Upper lobe of left lung (tissue), 6 donors: ENCODE data around the gene SUSD6. TPM values are rescaled to one million over a fixed set of nuclear protein-coding genes. Genes with fewer than 3 reads are reported as not detected.

Source experiments
- ATAC-seq, 2 donors: fragments of 200-7000 bp; cut with Tn5 transposase; one replicate each; pipeline ENCODE4 v1.9.1; 2022; ENCODE audit warnings: mild to moderate bottlenecking in 2 of 2, moderate library complexity in 2 of 2; ENCODE audit not compliant: low FRiP score in 2 of 2
- DNase-seq, 2 donors: peaks; one replicate each; pipeline ENCODE4 v3.0.0-alpha.2; 2019 to 2020
- H3K27ac ChIP-seq, 4 donors: fragments of 200-600 bp; sonication (generic); one replicate each; pipeline ENCODE4 v1.5.1; 2016 to 2019
- H3K27me3 ChIP-seq, 4 donors: fragments of 200-600 bp; sonication (generic); one replicate each; pipeline ENCODE4 v1.5.1; 2017 to 2019
- H3K36me3 ChIP-seq, 4 donors: fragments of 200-600 bp; sonication (generic); one replicate each; pipeline ENCODE4 v1.5.1; 2016 to 2019
- H3K4me1 ChIP-seq, 4 donors: fragments of 200-600 bp; sonication (generic); one replicate each; pipeline ENCODE4 v1.5.1; 2018 to 2019
- H3K4me3 ChIP-seq, 4 donors: fragments of 200-600 bp; sonication (generic); one replicate each; pipeline ENCODE4 v1.5.1; 2017 to 2019; ENCODE audit warnings: mild to moderate bottlenecking in 2 of 4, moderate library complexity in 1 of 4
- H3K9me3 ChIP-seq, 4 donors: fragments of 200-600 bp; sonication (generic); one replicate each; pipeline ENCODE4 v1.5.1; 2018 to 2019
- CTCF ChIP-seq, 6 experiments: fragments of 450-650 bp in 4 of 6; fragments of 200-600 bp in 2 of 6; sonication (generic) in 2 of 6; IDR thresholded peaks; one replicate each; pipeline ENCODE4 v1.5.1; 2016 to 2019; ENCODE audit warnings: antibody characterized with exemption in 6 of 6
- EP300 ChIP-seq, 4 donors: sonication (generic); formaldehyde crosslinking; IDR thresholded peaks; one replicate each; pipeline ENCODE4 v1.5.1; 2017; ENCODE audit warnings: antibody characterized with exemption in 4 of 4, control low read depth in 2 of 4
- POLR2A ChIP-seq, 4 donors: fragments of 450-650 bp; IDR thresholded peaks; one replicate each; pipeline ENCODE4 v1.5.1; 2016 to 2017; ENCODE audit warnings: antibody characterized with exemption in 4 of 4, mild to moderate bottlenecking in 2 of 4
- POLR2AphosphoS5 ChIP-seq, 2 donors: sonication (generic); formaldehyde crosslinking; IDR thresholded peaks; one replicate each; pipeline ENCODE4 v1.5.1; 2017; ENCODE audit warnings: antibody characterized with exemption in 2 of 2
- WGBS, 2 donors: methylation state at CpG; one replicate each; pipeline ENCODE4 v1.1.5; 2017 to 2018; 5-methylcytosine and 5-hydroxymethylcytosine counted together
- total RNA-seq, 6 donors: library from RNA; depleted of rRNA in 4 of 6; stranded (reverse); fragments of >200 nt in 4 of 6; gene quantifications; one replicate each; pipeline versions ENCODE4 v1.1.0 to v1.2.1, GENCODE V29; 2016 to 2021
- donor health status: DM: no; HTN: no; CAD: no; lungs with moderate emphysema.
- donor health status: DM: no; HTN: yes; CAD: no; lungs with severe emphysema.

Gene SUSD6
- total RNA-seq, 6 donors from 2014 or later, result 63.4 to 90.4 (median 81.6) TPM

GRCh38 chr14:69581316-69581935 lies 30.0 kb upstream of the SUSD6 start:
- Histone ChIP-seq H3K4me3 (no peak overlapping the region), H3K27me3 (peaks cover 0 to 4% (median 0%) of the 10 kb centered on the region in 4 donors), H3K27ac (no peak overlapping the region), H3K4me1 (no peaks in the 10 kb centered on the region), H3K36me3 (no peaks in the 10 kb centered on the region), H3K9me3 (no peaks in the 10 kb centered on the region)
- DNase-seq (no peak), ATAC-seq (no peak)
- no peak for TF ChIP-seq POLR2AphosphoS5 (IDR thresholded peaks at IDR 0.05)
- TF ChIP-seq POLR2A (IDR thresholded peaks at IDR 0.05), result no peak
- no peak for TF ChIP-seq EP300 (IDR thresholded peaks at IDR 0.05)
- TF ChIP-seq CTCF (IDR thresholded peaks at IDR 0.05), result no peak
- WGBS, 2 donors, result 82 to 92% methylated on average over 6 to 7 of the region's 7 CpGs

DNA sequence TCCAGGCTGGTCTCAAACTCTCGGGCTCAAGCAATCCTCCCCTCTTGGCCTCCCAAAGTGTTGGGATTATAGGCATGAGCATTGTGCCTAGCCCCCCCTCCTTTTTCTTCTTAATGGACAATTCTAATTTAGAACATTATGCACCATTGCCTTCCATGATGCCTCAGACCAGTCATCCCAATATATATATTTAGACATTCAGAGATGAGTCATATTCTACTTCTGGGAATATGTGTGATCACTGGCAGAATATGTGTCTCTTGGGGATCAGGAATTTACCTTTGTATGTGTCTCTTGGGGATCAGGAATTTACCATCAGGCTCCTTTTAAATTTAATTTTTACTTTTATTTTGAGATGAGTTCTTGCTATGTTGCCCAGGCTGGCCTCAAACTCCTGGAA lies 29.2 kb upstream of the SUSD6 start:
- ATAC-seq (no peak), DNase-seq (no peak)
- Histone ChIP-seq H3K27me3 (no peaks in the 10 kb centered on the region), H3K27ac (no peak overlapping the region), H3K4me1 (no peaks in the 10 kb centered on the region), H3K9me3 (no peaks in the 10 kb centered on the region), H3K4me3 (no peak overlapping the region), H3K36me3 (no peaks in the 10 kb centered on the region)
- TF ChIP-seq CTCF (IDR thresholded peaks at IDR 0.05) (no peak), POLR2AphosphoS5 (IDR thresholded peaks at IDR 0.05) (no peak), EP300 (IDR thresholded peaks at IDR 0.05) (no peak), POLR2A (IDR thresholded peaks at IDR 0.05) (no peak)
- WGBS, 2 donors, result 93 to 94% methylated on average over 1 of the region's 1 CpG

- Histone ChIP-seq H3K27me3 (no peaks in the 10 kb centered on the region), H3K4me1 (no peaks in the 10 kb centered on the region), H3K9me3 (no peaks in the 10 kb centered on the region), H3K4me3 (no peak overlapping the region), H3K36me3 (no peaks in the 10 kb centered on the region), H3K27ac (no peak overlapping the region)
- DNase-seq (no peak), ATAC-seq (no peak)
- 87 to 95% methylated on average over 4 of the region's 4 CpGs for WGBS, 2 donors
- TF ChIP-seq POLR2A (IDR thresholded peaks at IDR 0.05) (no peak), POLR2AphosphoS5 (IDR thresholded peaks at IDR 0.05) (no peak), CTCF (IDR thresholded peaks at IDR 0.05) (no peak), EP300 (IDR thresholded peaks at IDR 0.05) (no peak)
Observed at GRCh38 chr14:69582829-69583228, 28.6 kb upstream of the SUSD6 start.

GRCh38 chr14:69584389-69584788 lies 27.0 kb upstream of the SUSD6 start:
- Histone ChIP-seq H3K36me3 (no peaks in the 10 kb centered on the region), H3K4me3 (no peak overlapping the region), H3K27me3 (no peaks in the 10 kb centered on the region), H3K4me1 (no peaks in the 10 kb centered on the region), H3K9me3 (no peaks in the 10 kb centered on the region), H3K27ac (no peak overlapping the region)
- WGBS, 2 donors, result 79 to 88% methylated on average over 1 of the region's 1 CpG
- TF ChIP-seq EP300 (IDR thresholded peaks at IDR 0.05) (no peak), POLR2A (IDR thresholded peaks at IDR 0.05) (no peak), POLR2AphosphoS5 (IDR thresholded peaks at IDR 0.05) (no peak), CTCF (IDR thresholded peaks at IDR 0.05) (no peak)
- ATAC-seq (no peak), DNase-seq (no peak)

GRCh38 chr14:69586404-69586803 lies 25.0 kb upstream of the SUSD6 start:
- WGBS, 2 donors, result 51 to 53% methylated on average over 4 of the region's 4 CpGs
- no peak overlapping the region for H3K27ac ChIP-seq
- no peak for TF ChIP-seq EP300 (IDR thresholded peaks at IDR 0.05)
- TF ChIP-seq CTCF (IDR thresholded peaks at IDR 0.05), result no peak
- TF ChIP-seq POLR2A (IDR thresholded peaks at IDR 0.05), result no peak
- TF ChIP-seq POLR2AphosphoS5 (IDR thresholded peaks at IDR 0.05), result no peak
- H3K4me3 ChIP-seq, result no peak overlapping the region
- no peak for ATAC-seq
- no peaks in the 10 kb centered on the region for H3K36me3 ChIP-seq
- no peaks in the 10 kb centered on the region for H3K9me3 ChIP-seq
- H3K27me3 ChIP-seq, result no peaks in the 10 kb centered on the region
- H3K4me1 ChIP-seq, result no peaks in the 10 kb centered on the region
- no peak for DNase-seq
